Lower lobe of right lung (tissue), 2 donors: Measurements from ENCODE around the gene KIAA1958. TPM values are rescaled to one million over a fixed set of nuclear protein-coding genes. Genes with fewer than 3 reads are reported as not detected.

Experiments used
- ATAC-seq, 2 donors: fragments of 200-7000 bp; cut with Tn5 transposase; one replicate each; pipeline ENCODE4 v1.9.1; 2020 to 2022; ENCODE audit warnings: mild to moderate bottlenecking in 2 of 2, moderate library complexity in 2 of 2
- DNase-seq: peaks from one replicate; pipeline ENCODE4 v3.0.0-alpha.2; 2020
- H3K27ac ChIP-seq: fragments of 200-600 bp; one replicate; pipeline ENCODE4 v1.8.0; 2022
- H3K27me3 ChIP-seq: fragments of 200-600 bp; one replicate; pipeline ENCODE4 v1.8.0; 2022; ENCODE audit warnings: low read depth
- H3K36me3 ChIP-seq: fragments of 200-600 bp; one replicate; pipeline ENCODE4 v1.8.0; 2022; ENCODE audit warnings: mild to moderate bottlenecking
- H3K4me1 ChIP-seq: fragments of 200-600 bp; one replicate; pipeline ENCODE4 v1.8.0; 2022
- H3K4me3 ChIP-seq: fragments of 200-600 bp; one replicate; pipeline ENCODE4 v1.8.0; 2022; ENCODE audit warnings: mild to moderate bottlenecking
- H3K9me3 ChIP-seq: fragments of 200-600 bp; one replicate; pipeline ENCODE4 v1.8.0; 2022
- intact Hi-C: fragments of 100-400 bp; cut with DNase I; formaldehyde crosslinking; loops from one replicate; pipeline ENCODE4 v1.11.0; 2022
- total RNA-seq: library from RNA; stranded (reverse); fragmentation: NEBNext Ultra II Directional; extraction: Animal tissue kit (Norgen Biotek cat#: 25700); gene quantifications from one replicate; pipeline ENCODE4 v1.2.1, GENCODE V29; 2021
- TF ChIP-seq, protein P1 (sequence below): fragments of 200-600 bp; IDR thresholded peaks from one replicate; pipeline ENCODE4 v1.8.0; 2022; ENCODE audit warnings: antibody characterized with exemption, mild to moderate bottlenecking
- donor health status: DM: no; HTN: yes; CAD: no; lungs with severe emphysema.

KIAA1958 gene
- total RNA-seq, 1 donor from 2014 or later, result 14.1 TPM

DNA sequence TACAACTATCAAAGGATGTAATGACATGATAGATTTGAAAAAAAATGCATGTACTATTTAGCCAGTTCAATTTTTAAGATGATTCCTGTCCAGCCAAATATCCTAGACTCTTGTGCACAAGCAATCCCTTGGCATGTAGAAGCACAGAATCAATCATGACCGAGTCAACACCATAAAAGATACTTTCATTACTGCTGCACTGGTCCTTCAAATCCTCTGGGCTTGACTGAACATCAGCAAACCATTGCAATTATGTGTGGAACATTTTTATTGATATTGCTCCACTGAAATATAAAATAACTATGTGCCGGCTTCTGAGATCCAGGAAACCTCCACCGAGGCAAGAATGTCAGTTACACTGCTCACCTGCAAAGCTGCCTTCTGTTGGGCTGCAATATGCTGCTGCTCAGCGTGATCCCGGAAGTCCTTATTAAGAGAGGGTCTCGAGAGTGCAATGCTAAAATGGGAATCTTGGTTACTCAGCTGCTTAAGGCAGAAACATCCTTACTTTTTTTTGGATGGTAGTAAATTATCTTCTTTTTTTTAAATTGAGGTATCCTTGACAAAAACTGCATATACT, 202.6 kb downstream of the KIAA1958 start:
- no peaks in the 10 kb centered on the region for H3K4me1 ChIP-seq
- no peaks in the 10 kb centered on the region for H3K27me3 ChIP-seq
- no peak overlapping the region for H3K4me3 ChIP-seq
- no peak overlapping the region for H3K27ac ChIP-seq
- intact Hi-C loops, result no loop called here
- H3K36me3 ChIP-seq, result peaks cover 84% of the 10 kb centered on the region
- no peak for ATAC-seq
- no peak for DNase-seq
- no peaks in the 10 kb centered on the region for H3K9me3 ChIP-seq
- TF ChIP-seq, protein P1, sequence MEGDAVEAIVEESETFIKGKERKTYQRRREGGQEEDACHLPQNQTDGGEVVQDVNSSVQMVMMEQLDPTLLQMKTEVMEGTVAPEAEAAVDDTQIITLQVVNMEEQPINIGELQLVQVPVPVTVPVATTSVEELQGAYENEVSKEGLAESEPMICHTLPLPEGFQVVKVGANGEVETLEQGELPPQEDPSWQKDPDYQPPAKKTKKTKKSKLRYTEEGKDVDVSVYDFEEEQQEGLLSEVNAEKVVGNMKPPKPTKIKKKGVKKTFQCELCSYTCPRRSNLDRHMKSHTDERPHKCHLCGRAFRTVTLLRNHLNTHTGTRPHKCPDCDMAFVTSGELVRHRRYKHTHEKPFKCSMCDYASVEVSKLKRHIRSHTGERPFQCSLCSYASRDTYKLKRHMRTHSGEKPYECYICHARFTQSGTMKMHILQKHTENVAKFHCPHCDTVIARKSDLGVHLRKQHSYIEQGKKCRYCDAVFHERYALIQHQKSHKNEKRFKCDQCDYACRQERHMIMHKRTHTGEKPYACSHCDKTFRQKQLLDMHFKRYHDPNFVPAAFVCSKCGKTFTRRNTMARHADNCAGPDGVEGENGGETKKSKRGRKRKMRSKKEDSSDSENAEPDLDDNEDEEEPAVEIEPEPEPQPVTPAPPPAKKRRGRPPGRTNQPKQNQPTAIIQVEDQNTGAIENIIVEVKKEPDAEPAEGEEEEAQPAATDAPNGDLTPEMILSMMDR, result no peak

DNA sequence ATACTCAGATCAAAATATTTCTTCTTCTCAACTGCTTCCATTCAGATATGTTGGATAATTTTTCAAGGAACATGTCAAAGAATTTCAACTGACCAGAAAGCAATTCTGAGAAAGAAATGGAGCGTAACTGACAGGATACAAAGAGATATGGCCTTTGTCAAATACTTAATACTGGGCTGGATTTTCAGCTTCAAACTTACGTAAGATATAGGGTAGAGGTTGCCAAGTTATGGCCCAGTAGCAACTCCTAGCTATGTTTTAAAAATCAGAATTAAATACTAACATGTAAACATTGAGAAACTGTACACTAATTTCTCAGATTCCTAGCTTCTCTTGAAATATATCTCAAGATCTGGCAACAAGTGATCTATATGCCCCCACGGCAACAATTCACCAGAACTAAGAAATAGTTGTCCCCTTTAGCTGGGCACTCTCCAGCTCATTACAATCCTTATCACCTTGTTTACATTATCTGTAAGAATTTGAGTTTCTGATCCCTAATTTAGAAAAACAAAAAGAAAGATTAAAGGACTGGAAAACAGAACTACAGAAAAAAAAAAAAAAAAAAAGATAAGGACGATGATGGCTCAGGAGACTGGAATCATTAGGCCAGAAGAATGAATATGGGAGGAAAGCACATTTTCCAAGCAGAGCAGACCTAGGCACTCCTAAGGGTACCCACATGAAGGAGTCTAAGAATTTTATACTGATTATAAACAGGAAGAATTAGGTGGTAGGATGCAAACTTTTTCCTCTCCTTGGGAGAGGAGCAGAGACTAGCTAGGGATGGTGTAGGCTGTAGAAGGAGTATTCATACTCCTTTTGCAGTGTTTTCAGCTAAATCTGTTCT, 208.3 kb downstream of the KIAA1958 start:
- intact Hi-C loops, result no loop called here
- Histone ChIP-seq H3K36me3 (peaks cover 79% of the 10 kb centered on the region), H3K27ac (no peak overlapping the region), H3K9me3 (no peaks in the 10 kb centered on the region), H3K4me3 (no peak overlapping the region), H3K27me3 (no peaks in the 10 kb centered on the region), H3K4me1 (no peaks in the 10 kb centered on the region)
- ATAC-seq (no peak), DNase-seq (no peak)
- TF ChIP-seq, protein P1, result no peak

DNA sequence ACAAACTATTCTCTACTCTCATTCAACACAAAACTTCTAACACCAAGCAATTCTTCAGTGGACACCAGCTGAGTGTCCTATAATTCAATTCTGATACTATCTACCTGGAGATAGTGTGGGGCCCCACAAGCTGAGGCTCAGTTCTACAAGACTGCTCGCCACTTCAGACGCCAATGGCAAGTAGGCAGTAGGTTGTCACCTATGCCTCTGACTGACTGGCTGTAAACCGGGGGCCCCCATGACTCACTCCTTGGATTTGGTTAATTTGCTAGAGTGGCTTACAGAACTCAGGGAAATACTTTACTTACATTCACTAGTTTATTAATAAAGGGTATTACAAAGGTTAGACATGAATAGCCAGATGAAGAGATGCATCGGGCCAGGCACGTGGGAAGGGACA, 209.8 kb downstream of the KIAA1958 start:
- no peak overlapping the region for H3K4me3 ChIP-seq
- no peak overlapping the region for H3K27ac ChIP-seq
- H3K27me3 ChIP-seq, result no peaks in the 10 kb centered on the region
- intact Hi-C loops, result no loop called here
- no peaks in the 10 kb centered on the region for H3K9me3 ChIP-seq
- no peak for DNase-seq
- no peak for ATAC-seq
- H3K4me1 ChIP-seq, result no peaks in the 10 kb centered on the region
- TF ChIP-seq, protein P1, result no peak
- peaks cover 72% of the 10 kb centered on the region for H3K36me3 ChIP-seq

DNA sequence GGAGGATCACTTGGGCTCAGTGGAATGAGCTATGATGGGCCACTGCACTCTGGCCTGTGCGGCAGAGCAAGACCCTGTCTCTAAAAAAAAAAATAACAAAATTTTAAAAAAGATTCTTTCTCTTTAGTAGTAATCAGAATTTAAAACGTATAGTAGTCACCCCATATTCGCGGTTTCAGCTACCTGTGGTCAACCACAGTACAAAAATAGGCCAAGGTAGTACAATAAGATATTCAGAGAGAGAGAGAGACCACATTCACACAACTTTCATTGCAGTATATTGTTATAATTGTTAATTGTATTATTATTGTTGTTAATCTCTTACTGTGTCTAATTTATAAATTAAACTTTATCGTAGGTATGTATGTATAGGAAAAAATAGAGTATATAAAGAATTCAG, 212.6 kb downstream of the KIAA1958 start:
- intact Hi-C loops, result no loop called here
- H3K27ac ChIP-seq, result no peak overlapping the region
- ATAC-seq (no peak), DNase-seq (no peak)
- H3K4me3 ChIP-seq, result no peak overlapping the region
- TF ChIP-seq, protein P1, result no peak
- peaks cover 47% of the 10 kb centered on the region for H3K36me3 ChIP-seq
- no peaks in the 10 kb centered on the region for H3K9me3 ChIP-seq
- H3K4me1 ChIP-seq, result no peaks in the 10 kb centered on the region
- no peaks in the 10 kb centered on the region for H3K27me3 ChIP-seq

DNA sequence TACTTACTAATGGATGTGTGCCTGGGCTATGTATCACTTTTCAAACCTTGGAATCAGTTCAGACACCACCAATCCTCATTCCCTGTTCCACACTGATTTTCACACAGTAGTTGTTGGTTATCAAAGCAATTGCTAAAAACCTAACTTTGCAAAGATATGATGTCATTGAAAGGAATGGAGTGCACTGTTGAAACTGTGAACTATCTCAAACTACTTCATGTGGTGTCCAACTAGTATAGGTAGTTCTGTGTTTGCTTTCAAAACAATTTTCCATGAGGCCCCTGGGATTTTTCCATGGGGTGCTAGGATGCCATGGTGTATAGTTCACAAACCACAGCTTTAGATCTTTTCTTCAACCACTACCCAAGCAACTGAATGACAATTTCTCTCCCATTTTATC, 213.5 kb downstream of the KIAA1958 start:
- no peaks in the 10 kb centered on the region for H3K27me3 ChIP-seq
- no peaks in the 10 kb centered on the region for H3K4me1 ChIP-seq
- TF ChIP-seq, protein P1, result no peak
- intact Hi-C loops, result no loop called here
- no peak for DNase-seq
- H3K36me3 ChIP-seq, result peaks cover 42% of the 10 kb centered on the region
- H3K9me3 ChIP-seq, result no peaks in the 10 kb centered on the region
- no peak for ATAC-seq
- no peak overlapping the region for H3K27ac ChIP-seq
- no peak overlapping the region for H3K4me3 ChIP-seq
